ENCODE measurements around the gene BICRA.

Gene BICRA

DNA sequence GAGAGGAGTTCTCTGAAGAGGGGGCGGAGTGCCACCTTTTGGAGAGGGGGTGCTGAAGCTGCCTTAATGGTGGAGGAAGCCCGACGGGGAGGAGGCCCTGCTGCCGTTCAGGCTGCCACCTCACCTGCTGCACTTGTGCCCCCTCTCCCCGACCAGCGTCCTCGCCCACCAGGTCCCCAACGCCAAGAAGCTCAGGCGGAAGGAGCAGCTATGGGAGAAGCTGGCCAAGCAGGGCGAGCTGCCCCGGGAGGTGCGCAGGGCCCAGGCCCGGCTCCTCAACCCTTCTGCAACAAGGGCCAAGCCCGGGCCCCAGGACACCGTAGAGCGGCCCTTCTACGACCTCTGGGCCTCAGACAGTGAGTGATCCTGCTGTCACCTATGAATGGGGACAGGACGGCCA, 141.8 kb downstream of the BICRA start:
- DNase-seq (ENCODE audit: low read depth) = no peak

GRCh38 chr19:47752440-47753211, 143.7 kb downstream of the BICRA start:
- no peak for DNase-seq (ENCODE audit: low read depth)
